Thyroid gland (tissue), 4 donors: ENCODE data around the gene CDK5RAP2.

Source experiments
- CTCF ChIP-seq, 6 experiments: fragments of 200-600 bp in 3 of 6; fragments of 450-650 bp in 3 of 6; sonication (generic) in 3 of 6; IDR thresholded peaks; one replicate each; pipeline ENCODE4 v1.5.1; 2016 to 2019; ENCODE audit warnings: antibody characterized with exemption in 6 of 6, mild to moderate bottlenecking in 2 of 6, inconsistent platforms in 1 of 6, moderate library complexity in 1 of 6
- POLR2A ChIP-seq, 2 donors: fragments of 450-650 bp; IDR thresholded peaks; one replicate each; pipeline ENCODE4 v1.6.1; 2017; ENCODE audit warnings: antibody characterized with exemption in 2 of 2, mild to moderate bottlenecking in 2 of 2, moderate library complexity in 1 of 2

DNA sequence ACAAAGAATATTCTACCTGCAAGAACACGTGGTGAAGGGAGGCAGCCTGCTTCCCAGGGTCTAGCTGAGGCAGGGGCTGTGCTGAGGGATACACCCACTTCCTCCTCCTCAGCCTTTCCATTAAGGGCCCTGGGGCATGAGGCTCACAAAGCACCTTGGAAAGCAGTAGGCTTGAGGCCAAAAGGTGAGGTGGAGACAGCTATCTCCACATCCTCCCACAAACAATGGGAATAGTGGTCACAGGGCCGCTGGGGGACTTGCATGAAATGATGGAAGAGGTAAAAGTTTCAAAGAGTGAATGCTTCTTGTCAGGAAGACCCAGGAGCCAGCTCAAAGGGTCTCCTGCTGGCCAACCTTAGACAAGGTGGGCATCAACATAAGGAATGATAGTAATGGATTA, 207.9 kb downstream of the CDK5RAP2 start:
- TF ChIP-seq CTCF (IDR thresholded peaks at IDR 0.05), result no peak
- TF ChIP-seq POLR2A (IDR thresholded peaks at IDR 0.05), result no peak
